Measurements from ENCODE around the gene MC2R.

The MC2R gene

DNA sequence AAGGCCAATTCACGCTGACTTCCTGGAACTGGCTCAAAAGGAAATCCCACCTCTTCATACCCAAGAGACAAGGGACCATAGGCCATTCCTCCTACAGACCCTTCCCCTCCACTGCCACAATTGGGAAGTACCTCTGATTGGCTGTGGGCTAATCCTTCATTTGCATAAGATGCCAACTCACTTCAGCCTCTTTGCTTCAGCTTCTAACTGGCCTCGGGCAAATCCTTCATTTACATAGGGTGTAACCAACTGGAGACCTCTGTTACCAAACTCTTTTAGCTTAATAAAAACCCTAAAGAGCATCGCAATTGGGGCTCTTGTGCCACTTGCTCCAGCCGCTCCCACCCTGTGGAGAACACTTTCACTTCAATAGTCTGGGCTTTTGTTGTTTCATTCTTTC is 38.2 kb downstream of the MC2R start:
- Histone ChIP-seq H3K14ac (ENCODE audit: low read length in 2 of 2) (no peak overlapping the region), H3K18ac (ENCODE audit: low read depth in 1 of 2, low read length in 2 of 2) (no peak overlapping the region), H3K9ac (ENCODE audit: low read length) (no peak overlapping the region), H3K23ac (ENCODE audit: low read length in 2 of 2) (no peak overlapping the region), H2BK120ac (ENCODE audit: low read depth, low read length) (no peak overlapping the region), H2BK12ac (ENCODE audit: low read length in 2 of 2) (no peak overlapping the region), H4K8ac (ENCODE audit: low read length) (no peak overlapping the region), H3K27me3 (ENCODE audit: control insufficient read depth in 1 of 2, insufficient read depth in 1 of 2, low read length in 2 of 2) (peaks cover 0 to 11% of the 10 kb centered on the region in 2 experiments), H3K4me2 (ENCODE audit: low read length, poor library complexity, severe bottlenecking) (no peak overlapping the region), H3K4me1 (ENCODE audit: control insufficient read depth, insufficient read depth, low read depth, low read length) (no peaks in the 10 kb centered on the region), H4K91ac (ENCODE audit: low read length) (no peak overlapping the region), H3K4me3 (ENCODE audit: insufficient read depth in 1 of 2, low read depth in 1 of 2, low read length in 2 of 2) (no peak overlapping the region), H2BK15ac (ENCODE audit: low read depth, poor library complexity, severe bottlenecking) (no peak overlapping the region), H3K79me1 (replicated peaks; ENCODE audit: low read length, poor library complexity, severe bottlenecking) (no peaks in the 10 kb centered on the region), H2AFZ (ENCODE audit: low read depth, low read length) (no peak overlapping the region), H3K4ac (ENCODE audit: low read depth in 1 of 2, low read length in 2 of 2) (no peak overlapping the region), H3K27ac (ENCODE audit: low read length, poor library complexity, severe bottlenecking) (no peak overlapping the region), H2AK5ac (ENCODE audit: low read length, severe bottlenecking) (no peak overlapping the region), H3K36me3 (ENCODE audit: control insufficient read depth in 1 of 2, insufficient read depth in 2 of 2, low read depth in 1 of 2, low read length in 2 of 2) (no peaks in the 10 kb centered on the region), H2BK5ac (ENCODE audit: low read depth, low read length, poor library complexity, severe bottlenecking) (no peak overlapping the region), H3K9me3 (ENCODE audit: control insufficient read depth, low read length) (no peaks in the 10 kb centered on the region)
- 63% methylated on average over 4 of the region's 4 CpGs for WGBS
- DNase-seq: no peak

DNA sequence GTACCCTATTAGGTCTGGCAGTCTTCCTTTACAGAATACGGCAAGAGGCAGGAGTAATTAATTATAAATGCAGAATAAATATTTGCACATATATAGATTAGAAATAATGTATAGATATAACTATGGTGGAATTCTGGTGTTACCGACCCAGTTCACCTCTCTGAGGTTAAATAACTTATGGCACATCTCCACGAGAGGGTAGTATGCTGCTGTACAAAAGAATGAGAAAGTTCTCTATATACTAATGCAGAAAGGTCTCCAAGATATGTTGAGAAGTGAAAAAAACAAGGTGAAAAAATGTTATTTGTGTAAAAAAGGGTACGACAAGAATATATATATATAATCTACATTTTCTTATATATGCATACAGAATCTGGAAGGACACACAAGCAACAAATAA is 40.8 kb downstream of the MC2R start:
- Histone ChIP-seq H3K4ac (ENCODE audit: low read depth in 1 of 2, low read length in 2 of 2) (no peak overlapping the region), H3K27me3 (ENCODE audit: control insufficient read depth in 1 of 2, insufficient read depth in 1 of 2, low read length in 2 of 2) (peaks cover 0 to 35% of the 10 kb centered on the region in 2 experiments), H3K9ac (ENCODE audit: low read length) (no peak overlapping the region), H2BK15ac (ENCODE audit: low read depth, poor library complexity, severe bottlenecking) (no peak overlapping the region), H2BK120ac (ENCODE audit: low read depth, low read length) (no peak overlapping the region), H3K79me1 (replicated peaks; ENCODE audit: low read length, poor library complexity, severe bottlenecking) (no peaks in the 10 kb centered on the region), H2BK5ac (ENCODE audit: low read depth, low read length, poor library complexity, severe bottlenecking) (no peak overlapping the region), H3K27ac (ENCODE audit: low read length, poor library complexity, severe bottlenecking) (no peak overlapping the region), H3K18ac (ENCODE audit: low read depth in 1 of 2, low read length in 2 of 2) (no peak overlapping the region), H2AFZ (ENCODE audit: low read depth, low read length) (no peak overlapping the region), H3K9me3 (ENCODE audit: control insufficient read depth, low read length) (no peaks in the 10 kb centered on the region), H3K14ac (ENCODE audit: low read length in 2 of 2) (no peak overlapping the region), H3K23ac (ENCODE audit: low read length in 2 of 2) (no peak overlapping the region), H3K4me2 (ENCODE audit: low read length, poor library complexity, severe bottlenecking) (no peak overlapping the region), H2AK5ac (ENCODE audit: low read length, severe bottlenecking) (no peak overlapping the region), H3K4me3 (ENCODE audit: insufficient read depth in 1 of 2, low read depth in 1 of 2, low read length in 2 of 2) (no peak overlapping the region), H4K91ac (ENCODE audit: low read length) (no peak overlapping the region), H3K36me3 (ENCODE audit: control insufficient read depth in 1 of 2, insufficient read depth in 2 of 2, low read depth in 1 of 2, low read length in 2 of 2) (no peaks in the 10 kb centered on the region), H4K8ac (ENCODE audit: low read length) (no peak overlapping the region), H3K4me1 (ENCODE audit: control insufficient read depth, insufficient read depth, low read depth, low read length) (no peaks in the 10 kb centered on the region), H2BK12ac (ENCODE audit: low read length in 2 of 2) (no peak overlapping the region)
- no peak for DNase-seq
- 83% methylated on average over 2 of the region's 4 CpGs for WGBS

DNA sequence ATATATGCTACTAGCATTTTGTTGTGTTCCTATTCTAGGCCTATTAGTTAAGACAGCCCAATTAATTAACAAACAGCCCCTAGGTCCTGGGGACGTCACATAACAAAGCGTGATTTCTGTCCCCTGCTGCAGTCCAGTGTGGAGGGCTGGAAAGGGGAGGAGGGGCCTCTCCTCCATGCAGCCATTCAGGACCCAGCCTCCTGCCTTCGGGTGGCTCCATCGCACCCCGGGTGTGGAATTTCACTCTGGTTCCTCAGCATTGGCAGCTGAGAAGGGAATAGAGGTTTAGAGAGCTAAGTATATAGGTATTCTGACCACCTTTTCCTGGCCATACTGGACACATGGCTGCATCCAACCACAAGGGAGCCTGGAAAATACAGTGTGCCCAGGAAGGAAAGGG is 42.4 kb downstream of the MC2R start:
- H3K18ac ChIP-seq (ENCODE audit: low read depth in 1 of 2, low read length in 2 of 2): no peak overlapping the region
- 66% methylated on average over 4 of the region's 5 CpGs for WGBS

DNA sequence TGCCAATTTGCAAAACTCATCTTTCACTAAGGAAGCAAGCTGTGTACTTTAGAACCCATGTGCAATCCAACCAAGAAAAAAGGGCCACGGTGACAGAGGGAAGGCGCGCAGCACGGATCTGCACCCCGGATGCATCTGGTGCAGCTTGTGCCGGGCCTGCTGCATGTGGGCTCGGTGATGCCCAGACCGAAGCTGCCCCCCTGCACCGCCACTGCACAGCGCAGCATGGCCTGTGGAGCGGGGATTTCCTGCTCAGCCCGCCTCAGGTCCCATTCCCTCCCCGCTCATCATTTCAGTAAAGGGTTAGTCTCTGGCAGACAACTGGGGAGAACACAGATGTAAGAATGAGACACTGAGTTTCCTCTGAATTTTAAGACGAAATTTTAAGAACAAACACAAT is 43.0 kb downstream of the MC2R start:
- H3K27ac ChIP-seq (ENCODE audit: low read length, poor library complexity, severe bottlenecking): no peak overlapping the region
- WGBS: 85% methylated on average over 11 of the region's 14 CpGs

More for the DNA sequence above, 42.4 kb downstream of the MC2R start:
- H3K4ac ChIP-seq (ENCODE audit: low read depth in 1 of 2, low read length in 2 of 2): no peak overlapping the region
- no peak overlapping the region for H2AFZ ChIP-seq (ENCODE audit: low read depth, low read length)
- no peak overlapping the region for H3K9ac ChIP-seq (ENCODE audit: low read length)
- no peak overlapping the region for H4K91ac ChIP-seq (ENCODE audit: low read length)
- no peak overlapping the region for H2BK5ac ChIP-seq (ENCODE audit: low read depth, low read length, poor library complexity, severe bottlenecking)
- no peak for DNase-seq
- H3K23ac ChIP-seq (ENCODE audit: low read length in 2 of 2): no peak overlapping the region
- H2AK5ac ChIP-seq (ENCODE audit: low read length, severe bottlenecking): no peak overlapping the region
- H3K79me1 ChIP-seq (replicated peaks; ENCODE audit: low read length, poor library complexity, severe bottlenecking): no peaks in the 10 kb centered on the region
- H3K4me2 ChIP-seq (ENCODE audit: low read length, poor library complexity, severe bottlenecking): no peak overlapping the region
- no peaks in the 10 kb centered on the region for H3K9me3 ChIP-seq (ENCODE audit: control insufficient read depth, low read length)
- peaks cover 2% of the 10 kb centered on the region for H3K4me1 ChIP-seq (ENCODE audit: control insufficient read depth, insufficient read depth, low read depth, low read length)
- H3K4me3 ChIP-seq (ENCODE audit: insufficient read depth in 1 of 2, low read depth in 1 of 2, low read length in 2 of 2): no peak overlapping the region
- peaks cover 4 to 47% of the 10 kb centered on the region in 2 experiments for H3K27me3 ChIP-seq (ENCODE audit: control insufficient read depth in 1 of 2, insufficient read depth in 1 of 2, low read length in 2 of 2)
- no peak overlapping the region for H3K14ac ChIP-seq (ENCODE audit: low read length in 2 of 2)
- H2BK15ac ChIP-seq (ENCODE audit: low read depth, poor library complexity, severe bottlenecking): no peak overlapping the region
- no peaks in the 10 kb centered on the region for H3K36me3 ChIP-seq (ENCODE audit: control insufficient read depth in 1 of 2, insufficient read depth in 2 of 2, low read depth in 1 of 2, low read length in 2 of 2)
- no peak overlapping the region for H3K27ac ChIP-seq (ENCODE audit: low read length, poor library complexity, severe bottlenecking)
- H2BK120ac ChIP-seq (ENCODE audit: low read depth, low read length): no peak overlapping the region
- no peak overlapping the region for H2BK12ac ChIP-seq (ENCODE audit: low read length in 2 of 2)
- H4K8ac ChIP-seq (ENCODE audit: low read length): no peak overlapping the region

More for the DNA sequence above, 43.0 kb downstream of the MC2R start:
- Histone ChIP-seq H3K23ac (ENCODE audit: low read length in 2 of 2) (no peak overlapping the region), H3K4me1 (ENCODE audit: control insufficient read depth, insufficient read depth, low read depth, low read length) (peaks cover 2% of the 10 kb centered on the region), H3K14ac (ENCODE audit: low read length in 2 of 2) (no peak overlapping the region), H3K36me3 (ENCODE audit: control insufficient read depth in 1 of 2, insufficient read depth in 2 of 2, low read depth in 1 of 2, low read length in 2 of 2) (no peaks in the 10 kb centered on the region), H3K4ac (ENCODE audit: low read depth in 1 of 2, low read length in 2 of 2) (no peak overlapping the region), H3K9ac (ENCODE audit: low read length) (no peak overlapping the region), H4K91ac (ENCODE audit: low read length) (no peak overlapping the region), H3K9me3 (ENCODE audit: control insufficient read depth, low read length) (no peaks in the 10 kb centered on the region), H3K4me2 (ENCODE audit: low read length, poor library complexity, severe bottlenecking) (no peak overlapping the region), H3K27me3 (ENCODE audit: control insufficient read depth in 1 of 2, insufficient read depth in 1 of 2, low read length in 2 of 2) (peaks cover 4 to 51% of the 10 kb centered on the region in 2 experiments), H2AK5ac (ENCODE audit: low read length, severe bottlenecking) (no peak overlapping the region), H4K8ac (ENCODE audit: low read length) (no peak overlapping the region), H2AFZ (ENCODE audit: low read depth, low read length) (peak overlapping the region; percentile 58), H3K18ac (ENCODE audit: low read depth in 1 of 2, low read length in 2 of 2) (no peak overlapping the region), H2BK5ac (ENCODE audit: low read depth, low read length, poor library complexity, severe bottlenecking) (no peak overlapping the region), H2BK120ac (ENCODE audit: low read depth, low read length) (no peak overlapping the region), H3K79me1 (replicated peaks; ENCODE audit: low read length, poor library complexity, severe bottlenecking) (no peaks in the 10 kb centered on the region), H2BK15ac (ENCODE audit: low read depth, poor library complexity, severe bottlenecking) (no peak overlapping the region), H3K4me3 (ENCODE audit: insufficient read depth in 1 of 2, low read depth in 1 of 2, low read length in 2 of 2) (no peak overlapping the region), H2BK12ac (ENCODE audit: low read length in 2 of 2) (no peak overlapping the region)
- no peak for DNase-seq
